Raji (cell line): ENCODE data around the gene TEPSIN.
A peak's percentile ranks its signal among the peaks of the same experiment; 100 is the strongest.

Source experiments
- POLR2A ChIP-seq: IDR thresholded peaks from 2 replicates; pipeline ENCODE4 v1.6.1; 2011; ENCODE audit warnings: low read depth, low read length, control low read depth; ENCODE audit not compliant: insufficient read depth

TEPSIN gene

DNA sequence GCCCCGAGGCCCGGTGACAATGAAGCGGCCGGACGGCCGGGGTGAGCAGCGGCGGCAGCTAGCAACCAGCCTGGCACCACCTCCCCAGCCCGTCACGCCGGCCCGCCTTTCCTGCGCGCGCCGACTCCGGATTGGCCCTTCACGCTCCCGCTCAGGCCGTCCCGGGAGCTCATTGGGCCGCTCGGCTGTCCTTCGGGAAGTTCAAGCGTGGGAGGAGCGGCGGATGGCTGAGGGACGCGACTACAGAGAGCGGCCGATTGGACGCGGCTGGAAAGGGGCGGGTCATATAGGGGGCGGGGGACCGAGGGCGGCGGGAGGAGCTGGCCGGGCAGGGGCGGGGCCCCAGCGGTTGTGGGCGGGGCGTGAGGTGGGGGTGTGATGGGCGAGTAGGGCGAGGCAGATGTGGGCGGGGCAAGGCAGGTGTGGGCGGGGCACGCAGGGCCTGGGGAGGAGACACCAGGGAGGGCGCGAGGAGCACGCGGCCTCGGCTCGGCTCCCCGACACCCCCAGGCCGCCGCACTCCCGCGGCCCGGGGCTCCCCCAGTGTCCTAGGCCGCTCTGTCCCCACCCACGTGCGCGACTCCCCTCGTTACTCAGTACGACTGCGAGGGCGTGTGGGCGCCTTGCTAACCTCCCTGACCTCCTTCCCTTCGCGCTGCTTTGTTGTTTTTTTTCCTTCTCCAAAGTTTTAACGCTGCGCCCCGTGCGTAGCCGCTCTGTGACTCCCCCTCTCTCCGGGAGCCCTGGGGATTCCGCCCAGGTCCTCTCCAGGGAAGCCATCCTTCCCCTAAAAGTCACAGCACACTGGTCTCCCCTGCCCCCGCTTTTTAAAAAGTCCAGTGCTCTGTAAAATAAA lies 15.7 kb downstream of the TEPSIN start, which contains the start of gene CEP131:
Gene CEP131 (minus strand): TSS at position 60 of the 856 bp plus-strand sequence. CDS start 2,909 bp downstream, outside the sequence.
- peak; percentile 64 for TF ChIP-seq POLR2A

DNA sequence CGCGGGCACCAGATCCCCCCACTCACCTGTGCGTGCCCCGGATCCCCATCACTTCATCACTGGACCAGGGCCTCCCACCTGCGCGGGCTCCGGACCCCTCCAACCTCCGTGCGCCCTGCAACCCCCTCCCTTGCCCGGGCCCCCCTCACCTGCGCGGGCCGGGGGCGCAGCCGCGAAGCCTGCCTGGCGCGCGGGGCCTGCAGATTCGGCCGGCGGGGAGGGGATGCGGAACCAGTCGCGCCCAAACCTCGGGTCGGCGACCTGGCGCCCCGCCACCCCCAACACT lies 16.3 kb downstream of the TEPSIN start:
- no peak for TF ChIP-seq POLR2A

DNA sequence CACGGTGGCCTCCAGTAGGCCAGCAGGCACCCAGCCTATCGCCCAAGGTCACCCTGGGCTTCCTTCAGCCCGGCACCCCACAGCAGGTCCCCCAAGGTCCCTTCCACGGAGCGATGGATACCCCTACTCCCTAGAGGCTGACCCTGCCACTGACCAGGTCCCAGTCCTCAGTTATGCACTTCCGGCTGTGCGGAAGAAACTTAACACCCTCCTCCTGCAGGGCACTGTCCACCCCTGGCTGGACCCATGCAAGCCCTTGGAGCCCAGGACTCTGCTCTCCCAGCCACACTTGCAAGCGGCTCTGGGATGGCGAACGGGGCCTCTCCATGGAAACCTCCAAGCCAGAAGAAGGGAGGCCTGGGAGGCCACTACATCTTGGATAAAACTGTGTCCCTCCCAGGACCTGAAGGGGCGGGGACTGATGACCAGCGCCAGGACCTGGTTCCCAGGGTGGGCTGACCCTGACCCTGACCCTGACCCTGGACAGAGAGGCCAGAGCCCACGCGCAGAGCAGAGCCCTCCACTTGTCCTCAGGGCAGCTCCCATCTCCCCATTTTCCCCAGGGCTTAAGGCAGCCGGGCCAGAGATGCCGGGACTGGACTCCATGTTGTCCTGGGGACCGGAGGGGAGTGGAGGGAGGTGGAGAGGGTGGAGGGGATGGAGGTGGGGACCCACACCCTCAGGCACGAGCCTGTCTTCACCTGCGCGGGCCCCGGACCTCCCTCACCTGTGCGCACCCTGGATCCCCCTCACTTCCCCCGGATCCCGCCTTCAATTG lies 16.8 kb downstream of the TEPSIN start:
- TF ChIP-seq POLR2A, result no peak

DNA sequence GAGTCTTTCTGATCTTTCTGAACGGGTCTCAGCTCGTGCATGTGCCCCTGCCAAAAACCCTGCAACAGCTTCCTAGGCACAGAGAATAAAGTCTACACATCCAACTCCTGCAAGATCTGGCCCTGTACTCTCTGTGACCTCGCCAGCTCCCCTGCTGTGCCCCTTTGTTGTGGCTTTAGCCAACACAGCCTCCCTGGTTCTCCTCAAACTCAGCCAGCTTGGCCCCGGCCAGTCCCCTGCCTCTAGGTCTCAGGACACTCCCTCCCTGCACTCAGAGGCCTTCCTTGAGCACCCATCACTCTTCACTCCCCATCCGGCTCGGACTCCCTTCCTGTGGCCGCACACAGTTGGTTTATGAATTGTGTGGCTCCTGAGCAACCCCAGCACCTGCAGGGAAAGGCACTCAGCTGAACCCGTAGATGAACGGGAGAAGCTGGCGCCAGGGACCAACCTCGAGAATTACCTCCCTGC lies 17.4 kb downstream of the TEPSIN start:
- no peak for TF ChIP-seq POLR2A

DNA sequence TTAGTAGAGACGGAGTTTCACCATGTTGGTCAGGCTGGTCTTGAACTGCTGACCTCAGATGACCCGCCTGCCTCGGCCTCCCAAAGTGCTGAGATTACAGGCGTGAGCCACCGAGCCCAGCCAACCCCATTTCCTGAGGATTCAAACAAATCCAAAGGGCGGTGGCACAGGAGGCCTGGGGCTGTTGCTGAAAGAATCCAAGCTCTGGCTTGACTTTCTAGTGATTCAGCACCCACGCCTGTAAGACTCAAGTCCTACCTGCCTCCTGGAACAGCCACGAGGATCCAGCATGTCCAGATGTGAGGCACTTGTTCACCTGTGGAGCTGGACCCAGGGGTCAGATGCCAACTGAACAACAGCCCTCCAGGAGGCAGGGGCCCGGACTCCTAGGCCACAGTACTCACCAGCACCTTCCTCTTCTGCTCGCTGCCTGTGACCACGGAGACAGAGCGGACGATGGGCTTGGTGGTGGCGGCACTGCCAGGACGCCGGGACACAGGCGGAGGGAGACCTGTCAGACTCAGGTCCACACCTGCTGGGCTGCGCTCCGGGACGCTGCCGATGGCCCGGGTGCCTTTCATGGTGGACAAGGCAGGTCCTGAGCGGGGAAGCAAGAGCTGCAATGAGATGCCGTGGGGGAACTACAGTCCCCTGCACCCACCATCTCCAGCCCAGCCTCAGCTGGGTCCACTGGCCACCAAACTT lies 19.2 kb downstream of the TEPSIN start:
- TF ChIP-seq POLR2A, result no peak

DNA sequence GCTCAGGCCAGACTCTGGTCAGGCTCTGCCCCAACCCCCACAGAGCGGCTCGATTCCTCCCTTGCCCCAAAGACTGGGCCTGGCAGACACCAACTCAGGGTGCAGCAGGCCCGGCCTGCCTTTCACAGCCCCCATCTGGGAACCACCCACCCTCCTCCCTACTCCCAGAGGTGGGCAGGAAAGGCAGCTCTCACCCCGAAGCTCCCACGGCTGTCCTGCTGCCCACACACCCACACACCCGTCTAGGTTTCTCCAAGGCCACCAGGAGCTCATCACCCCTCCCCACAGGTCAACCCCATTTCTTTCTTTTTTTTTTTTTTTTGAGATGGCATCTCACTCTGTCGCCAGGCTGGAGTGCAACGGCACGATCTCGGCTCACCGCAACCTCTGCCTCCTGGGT lies 19.9 kb downstream of the TEPSIN start:
- no peak for TF ChIP-seq POLR2A

DNA sequence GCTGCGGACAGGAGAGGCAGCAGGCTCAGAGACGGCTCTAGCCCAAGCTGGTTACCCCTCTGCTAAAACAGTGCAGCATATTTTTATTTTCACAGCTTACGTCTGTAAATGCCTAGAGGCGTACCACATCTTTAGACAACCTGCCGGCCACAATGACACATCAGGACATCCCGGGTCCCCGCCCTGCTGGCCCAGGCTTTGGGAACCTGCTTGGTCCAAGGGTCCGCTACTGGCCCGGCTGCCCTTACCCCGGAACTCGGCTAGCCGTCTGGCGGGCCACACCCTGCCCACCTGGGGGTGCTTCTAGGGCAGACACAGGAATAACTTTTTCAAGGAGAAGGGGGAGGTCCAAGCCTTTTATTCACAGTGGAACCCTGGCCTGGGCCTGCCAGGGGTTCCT lies 20.4 kb downstream of the TEPSIN start:
- no peak for TF ChIP-seq POLR2A

DNA sequence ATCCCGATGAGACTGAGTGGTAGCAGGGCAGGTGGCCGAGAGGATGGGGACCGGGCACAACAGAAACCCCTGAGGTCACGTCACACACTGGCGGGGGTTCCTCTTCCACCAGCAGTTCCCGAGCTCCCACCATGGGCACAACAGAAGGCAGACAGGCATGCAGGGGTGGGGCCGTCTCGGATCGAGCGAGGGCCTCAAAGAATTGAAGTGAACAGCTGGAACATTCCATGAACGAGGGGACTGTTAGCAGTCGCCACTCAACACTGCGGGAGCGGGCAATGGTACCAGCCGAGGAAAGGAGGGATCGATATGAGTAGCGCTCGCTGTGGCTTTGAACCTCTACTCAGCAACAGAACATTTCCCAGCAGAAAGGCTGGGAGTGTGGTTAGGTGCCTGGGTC lies 21.4 kb downstream of the TEPSIN start:
- TF ChIP-seq POLR2A, result no peak

DNA sequence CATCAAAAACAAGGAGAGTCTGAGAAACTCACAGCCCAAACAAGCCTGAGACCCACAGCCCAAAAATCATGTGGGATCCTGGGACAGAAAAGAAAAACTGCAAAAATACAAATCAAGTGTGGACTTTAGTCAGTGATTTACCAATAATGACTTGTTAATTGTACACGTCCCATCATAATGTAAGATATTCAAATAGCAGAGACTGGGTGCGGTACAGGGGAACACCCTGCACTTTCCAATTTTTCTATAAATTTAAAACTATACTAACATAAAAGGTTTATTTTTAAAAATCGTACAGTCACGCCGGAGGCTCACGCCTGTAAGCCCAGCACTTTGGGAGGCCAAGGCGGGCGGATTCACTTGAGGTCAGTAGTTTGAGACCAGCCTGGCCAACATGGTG lies 24.9 kb downstream of the TEPSIN start:
- no peak for TF ChIP-seq POLR2A

DNA sequence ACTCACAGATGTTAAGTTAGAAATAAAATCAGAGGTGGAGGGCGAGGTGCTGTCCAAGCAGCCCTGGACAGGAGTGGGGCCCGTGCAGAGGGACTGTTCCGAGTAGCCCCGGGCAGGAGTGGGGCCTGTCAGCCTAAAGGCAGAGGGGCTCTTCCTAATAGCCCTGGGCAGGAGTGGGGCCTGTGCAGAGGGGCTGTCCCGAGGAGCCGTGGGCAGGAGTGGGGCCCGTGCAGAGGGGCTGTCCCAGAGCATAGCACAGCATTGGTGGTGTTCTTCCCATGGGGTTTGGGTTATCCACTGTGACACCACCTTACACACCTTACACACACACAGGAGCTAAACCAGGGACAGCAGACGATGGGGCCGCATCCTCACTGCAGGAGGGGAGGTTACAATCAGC lies 26.5 kb downstream of the TEPSIN start:
- TF ChIP-seq POLR2A, result no peak

DNA sequence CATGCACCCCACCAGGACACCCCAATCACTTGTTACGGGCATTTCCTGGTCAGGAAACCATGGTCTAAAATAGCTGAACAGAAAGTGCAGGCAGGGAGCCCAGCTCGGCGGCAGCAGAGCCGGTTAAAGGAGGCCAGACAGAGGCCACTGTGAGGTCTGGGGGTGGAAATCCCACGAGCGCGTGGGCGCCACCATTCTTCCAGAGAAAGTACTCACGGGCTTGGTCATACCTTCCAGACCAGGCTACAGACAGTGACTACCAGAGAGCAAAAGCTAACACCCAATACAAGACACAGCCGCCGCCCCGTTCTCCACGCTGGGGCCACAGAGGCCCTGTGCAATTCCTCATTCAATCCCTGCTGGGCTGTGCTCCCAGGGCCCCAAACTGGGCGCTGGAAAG lies 28.0 kb downstream of the TEPSIN start:
- TF ChIP-seq POLR2A, result no peak

DNA sequence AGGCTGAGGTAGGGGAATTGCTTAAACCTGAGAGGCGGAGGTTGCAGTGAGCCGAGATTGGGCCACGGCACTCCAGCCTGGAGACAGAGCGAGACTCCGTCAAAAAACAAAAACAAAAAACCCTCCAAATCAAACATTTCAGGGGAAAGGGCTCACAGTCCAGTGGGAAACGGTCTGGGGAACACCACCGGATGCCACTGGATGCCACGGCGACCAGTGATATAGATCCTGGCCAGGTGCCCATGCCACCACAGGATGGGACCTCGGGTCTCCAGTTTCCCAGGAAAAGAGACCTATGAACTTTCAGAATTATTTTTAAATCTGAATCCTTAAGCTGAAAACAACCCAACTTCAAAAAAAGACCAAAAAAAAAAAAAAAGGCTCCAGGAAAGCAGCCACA lies 28.4 kb downstream of the TEPSIN start:
- TF ChIP-seq POLR2A, result no peak

DNA sequence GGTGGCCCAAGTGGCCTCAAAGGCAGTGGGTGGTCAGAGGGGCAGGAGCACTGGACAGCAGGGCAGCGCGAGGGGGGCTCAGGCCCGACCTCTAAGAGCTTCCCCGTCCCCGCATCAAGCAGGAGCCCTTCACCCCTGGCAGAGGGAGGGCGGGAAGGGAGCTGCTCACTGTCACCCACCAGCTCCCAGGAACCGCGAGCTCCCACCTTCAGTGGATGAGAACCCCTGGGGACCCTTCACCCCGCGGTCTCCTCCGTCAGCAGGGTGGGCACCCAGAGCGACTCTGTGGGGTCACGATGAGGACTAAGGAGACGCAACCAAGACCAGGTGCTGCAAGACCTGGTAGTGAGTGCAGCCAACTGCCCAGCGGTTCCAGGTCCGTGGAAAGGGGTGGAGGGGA lies 29.7 kb downstream of the TEPSIN start:
- no peak for TF ChIP-seq POLR2A

DNA sequence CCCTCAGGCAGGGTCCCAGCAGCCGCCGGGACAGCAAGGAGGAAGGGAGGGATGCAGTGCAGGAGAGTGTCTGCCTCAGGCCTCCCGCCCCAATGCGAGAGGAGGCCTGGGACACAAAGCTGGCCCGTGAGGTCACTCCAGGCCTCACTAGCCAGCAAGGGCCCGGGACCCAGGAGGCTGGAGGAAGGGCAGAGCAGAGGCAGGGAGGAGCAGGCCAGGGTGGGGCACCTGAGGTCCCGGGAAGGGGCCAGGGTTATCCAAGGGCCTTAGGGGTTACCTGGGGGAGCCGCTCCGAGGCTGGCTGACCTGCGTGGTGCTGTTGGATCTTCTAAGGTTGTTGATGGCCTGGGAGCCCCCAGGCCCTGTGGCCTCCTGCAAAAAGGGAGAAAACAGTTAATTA lies 30.2 kb downstream of the TEPSIN start:
- no peak for TF ChIP-seq POLR2A
